ENCODE measurements around the gene GRID1. TPM values are rescaled to one million over a fixed set of nuclear protein-coding genes. Genes with fewer than 3 reads are reported as not detected.

GRID1 gene
- total and polyA plus RNA-seq, 11 donors, result 0.69 to 3.4 (median 1.6) TPM

GRCh38 chr10:85787881-85788280 is 578.7 kb downstream of the GRID1 start:
- intact Hi-C loops (cut with DNase I), result loop anchor here in 6 of 10 donors (5.0 to 10.0 kb wide), 5 partner anchors 209 to 589 kb away; no protein-coding TSS in a partner anchor
- Histone ChIP-seq H3K4me1 (peaks cover 0 to 9% (median 2%) of the 10 kb centered on the region in 12 donors), H3K36me3 (no peaks in the 10 kb centered on the region), H3K4me3 (no peak overlapping the region), H3K9me3 (no peaks in the 10 kb centered on the region), H3K27me3 (no peaks in the 10 kb centered on the region), H3K27ac (no peak overlapping the region)
- ATAC-seq (no peak), DNase-seq (no peak)
- WGBS, 4 donors, result 83 to 97% (median 88%) methylated on average over 3 of the region's 3 CpGs
- TF ChIP-seq POLR2A (IDR thresholded peaks at IDR 0.05), result no peak
- no peak for TF ChIP-seq CTCF (IDR thresholded peaks at IDR 0.05)

- TF ChIP-seq CTCF (IDR thresholded peaks at IDR 0.05) (no peak), POLR2A (IDR thresholded peaks at IDR 0.05) (no peak)
- 78 to 87% (median 84%) methylated on average over 5 of the region's 5 CpGs for WGBS, 4 donors
- Histone ChIP-seq H3K27ac (no peak overlapping the region), H3K4me1 (peaks cover 0 to 8% (median under 1%) of the 10 kb centered on the region in 12 donors), H3K9me3 (no peaks in the 10 kb centered on the region), H3K36me3 (no peaks in the 10 kb centered on the region), H3K27me3 (no peaks in the 10 kb centered on the region), H3K4me3 (no peak overlapping the region)
- ATAC-seq (no peak), DNase-seq (no peak)
- intact Hi-C loops (cut with DNase I), result loop anchor here in 6 of 10 donors (5.0 to 10.0 kb wide), 5 partner anchors 210 to 590 kb away; no protein-coding TSS in a partner anchor
These were observed 579.2 kb downstream of the GRID1 start for GRCh38 chr10:85787393-85787792.

- Histone ChIP-seq H3K27ac (no peak overlapping the region), H3K4me1 (peaks cover 0 to 5% (median 0%) of the 10 kb centered on the region in 12 donors), H3K27me3 (no peaks in the 10 kb centered on the region), H3K36me3 (no peaks in the 10 kb centered on the region), H3K9me3 (no peaks in the 10 kb centered on the region), H3K4me3 (no peak overlapping the region)
- ATAC-seq (peak in 3 of 4 donors; percentile 65 to 80 (median 67)), DNase-seq (peak in 1 of 5 donors; percentile 41)
- peak; percentile 15 to 59 (median 36) for TF ChIP-seq CTCF (IDR thresholded peaks at IDR 0.05)
- no peak for TF ChIP-seq POLR2A (IDR thresholded peaks at IDR 0.05)
- WGBS, 4 donors, result 65 to 74% (median 66%) methylated on average over 9 to 10 of the region's 10 CpGs
- intact Hi-C loops (cut with DNase I), result loop anchor here in 6 of 10 donors (5.0 to 10.0 kb wide), 5 partner anchors 211 to 591 kb away; no protein-coding TSS in a partner anchor
These were observed 580.1 kb downstream of the GRID1 start for GRCh38 chr10:85786401-85786899.

GRCh38 chr10:85784792-85785191 is 581.8 kb downstream of the GRID1 start:
- TF ChIP-seq CTCF (IDR thresholded peaks at IDR 0.05) (no peak), POLR2A (IDR thresholded peaks at IDR 0.05) (no peak)
- Histone ChIP-seq H3K36me3 (no peaks in the 10 kb centered on the region), H3K4me3 (no peak overlapping the region), H3K4me1 (peaks cover 0 to under 1% (median 0%) of the 10 kb centered on the region in 12 donors), H3K9me3 (no peaks in the 10 kb centered on the region), H3K27ac (no peak overlapping the region), H3K27me3 (no peaks in the 10 kb centered on the region)
- intact Hi-C loops (cut with DNase I), result loop anchor here in 6 of 10 donors (5.0 to 10.0 kb wide), 5 partner anchors 213 to 593 kb away; no protein-coding TSS in a partner anchor
- ATAC-seq (no peak), DNase-seq (no peak)
- 65 to 84% (median 78%) methylated on average over 5 of the region's 5 CpGs for WGBS, 4 donors
